Liver (tissue), 9 donors: ENCODE results near the gene ADARB1. TPM values are rescaled to one million over a fixed set of nuclear protein-coding genes. Genes with fewer than 3 reads are reported as not detected.

Source experiments
- DNase-seq: peaks from one replicate; pipeline ENCODE4 v3.0.0-alpha.2; 2017; ENCODE audit warnings: low spot score
- H3K27ac ChIP-seq, 2 donors: one replicate each; pipeline ENCODE4 v1.7.0; 2013; ENCODE audit warnings: inconsistent platforms in 2 of 2, low read length in 2 of 2, control low read depth in 1 of 2, low read depth in 1 of 2, mild to moderate bottlenecking in 1 of 2
- H3K27me3 ChIP-seq, 4 donors: one replicate each; pipeline versions ENCODE4 v1.6.1 to v1.7.0; 2013; ENCODE audit warnings: low read length in 3 of 4, inconsistent platforms in 1 of 4, mild to moderate bottlenecking in 1 of 4, moderate library complexity in 1 of 4; ENCODE audit not compliant: control insufficient read depth in 4 of 4, insufficient read depth in 4 of 4
- H3K36me3 ChIP-seq, 4 donors: one replicate each; pipeline versions ENCODE4 v1.6.1 to v1.7.0; 2013; ENCODE audit warnings: low read length in 3 of 4, mild to moderate bottlenecking in 3 of 4, low read depth in 1 of 4, moderate library complexity in 1 of 4; ENCODE audit not compliant: control insufficient read depth in 4 of 4, insufficient read depth in 3 of 4
- H3K4me1 ChIP-seq, 4 donors: one replicate each; pipeline versions ENCODE4 v1.6.1 to v1.7.0; 2013; ENCODE audit warnings: low read length in 3 of 4, mild to moderate bottlenecking in 3 of 4, moderate library complexity in 1 of 4; ENCODE audit not compliant: control insufficient read depth in 4 of 4, insufficient read depth in 4 of 4
- H3K4me3 ChIP-seq, 3 donors: one replicate each; pipeline versions ENCODE4 v1.6.1 to v1.7.0; 2013; ENCODE audit warnings: low read length in 3 of 3, control low read depth in 1 of 3, low read depth in 1 of 3, mild to moderate bottlenecking in 1 of 3
- H3K9ac ChIP-seq, 2 donors: one replicate each; pipeline ENCODE4 v1.7.0; 2013; ENCODE audit warnings: low read length in 2 of 2, mild to moderate bottlenecking in 2 of 2, moderate library complexity in 2 of 2, control low read depth in 1 of 2, low read depth in 1 of 2
- H3K9me3 ChIP-seq, 4 donors: one replicate each; pipeline versions ENCODE4 v1.6.1 to v1.7.0; 2013; ENCODE audit warnings: low read length in 3 of 4; ENCODE audit not compliant: control insufficient read depth in 4 of 4
- ATF3 ChIP-seq: IDR thresholded peaks from 2 replicates; pipeline ENCODE4 v1.6.1; 2016; ENCODE audit warnings: antibody characterized with exemption
- EGR1 ChIP-seq, 2 donors: IDR thresholded peaks; 2 replicates each; pipeline ENCODE4 v1.6.1; 2016 to 2018; ENCODE audit warnings: antibody characterized with exemption in 2 of 2, low read depth in 2 of 2
- FOXA1 ChIP-seq: IDR thresholded peaks from 2 replicates; pipeline ENCODE4 v1.6.1; 2016; ENCODE audit warnings: antibody characterized with exemption
- FOXA2 ChIP-seq: IDR thresholded peaks from 2 replicates; pipeline ENCODE4 v1.6.1; 2016; ENCODE audit warnings: antibody characterized with exemption
- GABPA ChIP-seq, 2 donors: IDR thresholded peaks in 1 of 2; conservative IDR thresholded peaks in 1 of 2; 2 replicates each; pipeline ENCODE4 v1.6.1; 2016; ENCODE audit warnings: antibody characterized with exemption in 2 of 2, mild to moderate bottlenecking in 1 of 2, moderate library complexity in 1 of 2
- HNF4A ChIP-seq, 2 donors: conservative IDR thresholded peaks; 2 replicates each; pipeline ENCODE4 v1.6.1; 2016; ENCODE audit warnings: antibody characterized with exemption in 2 of 2, mild to moderate bottlenecking in 2 of 2
- HNF4G ChIP-seq: IDR thresholded peaks from 2 replicates; pipeline ENCODE4 v1.6.1; 2016; ENCODE audit warnings: antibody characterized with exemption
- JUND ChIP-seq, 2 donors: IDR thresholded peaks; 2 replicates each; pipeline ENCODE4 v1.6.1; 2016; ENCODE audit warnings: antibody characterized with exemption in 2 of 2
- NR2F2 ChIP-seq: IDR thresholded peaks from 2 replicates; pipeline ENCODE4 v1.6.1; 2016; ENCODE audit warnings: antibody characterized with exemption
- RAD21 ChIP-seq, 2 donors: IDR thresholded peaks; 2 replicates each; pipeline ENCODE4 v1.6.1; 2016; ENCODE audit warnings: antibody characterized with exemption in 2 of 2, mild to moderate bottlenecking in 2 of 2
- REST ChIP-seq: IDR thresholded peaks from 2 replicates; pipeline ENCODE4 v1.6.1; 2016; ENCODE audit warnings: antibody characterized with exemption, mild to moderate bottlenecking
- RXRA ChIP-seq, 2 donors: IDR thresholded peaks; 2 replicates each; pipeline ENCODE4 v1.6.1; 2017 to 2018; ENCODE audit warnings: antibody characterized with exemption in 2 of 2, mild to moderate bottlenecking in 1 of 2
- SP1 ChIP-seq: IDR thresholded peaks from 2 replicates; pipeline ENCODE4 v1.6.1; 2018; ENCODE audit warnings: antibody characterized with exemption, mild to moderate bottlenecking
- TAF1 ChIP-seq: conservative IDR thresholded peaks from 2 replicates; pipeline ENCODE4 v1.6.1; 2016; ENCODE audit warnings: antibody characterized with exemption, mild to moderate bottlenecking
- YY1 ChIP-seq: IDR thresholded peaks from 2 replicates; pipeline ENCODE4 v1.6.1; 2016; ENCODE audit warnings: antibody characterized with exemption, mild to moderate bottlenecking
- WGBS: extraction: QIAGEN DNeasy Blood & Tissue Kit; methylation state at CpG from one replicate; pipeline ENCODE4 v1.1.7; 2013; 5-methylcytosine and 5-hydroxymethylcytosine counted together
- polyA plus RNA-seq, 2 donors: library from polyadenylated mRNA; stranded (reverse) in 1 of 2; unstranded in 1 of 2; fragments of 200-250 nt in 1 of 2; fragments of >200 nt in 1 of 2; fragmentation: Nextera tagmentation in 1 of 2; extraction: Ambion mirVana in 1 of 2; gene quantifications; one replicate each; pipeline versions ENCODE4 v1.2.1 to v1.2.3, GENCODE V29; 2013 to 2015
- total RNA-seq, 2 donors: library from RNA; depleted of rRNA; stranded (reverse); fragments of >200 nt; gene quantifications; one replicate each; pipeline ENCODE4 v1.2.3, GENCODE V29; 2014
- TF ChIP-seq, protein P1 (sequence below): fragments of 150-350 bp; IDR thresholded peaks from 2 replicates; pipeline ENCODE4 v1.5.1; 2017; ENCODE audit warnings: improper control_type of control experiment, low read depth, low read length; ENCODE audit not compliant: missing input control
- TF ChIP-seq, protein P2 (sequence below): IDR thresholded peaks from 2 replicates; pipeline ENCODE4 v1.6.1; 2016; ENCODE audit warnings: antibody characterized with exemption
- TF ChIP-seq, protein P3 (sequence below): IDR thresholded peaks from 2 replicates; pipeline ENCODE4 v1.6.1; 2016; ENCODE audit warnings: antibody characterized with exemption
- donor health status: healthy.
- donor health status: healthy.
- donor health status: healthy.
- donor health status: healthy.
- donor health status: healthy.

ADARB1 gene
- total and polyA plus RNA-seq, 4 donors, result 1.6 to 7.8 (median 2.9) TPM

DNA sequence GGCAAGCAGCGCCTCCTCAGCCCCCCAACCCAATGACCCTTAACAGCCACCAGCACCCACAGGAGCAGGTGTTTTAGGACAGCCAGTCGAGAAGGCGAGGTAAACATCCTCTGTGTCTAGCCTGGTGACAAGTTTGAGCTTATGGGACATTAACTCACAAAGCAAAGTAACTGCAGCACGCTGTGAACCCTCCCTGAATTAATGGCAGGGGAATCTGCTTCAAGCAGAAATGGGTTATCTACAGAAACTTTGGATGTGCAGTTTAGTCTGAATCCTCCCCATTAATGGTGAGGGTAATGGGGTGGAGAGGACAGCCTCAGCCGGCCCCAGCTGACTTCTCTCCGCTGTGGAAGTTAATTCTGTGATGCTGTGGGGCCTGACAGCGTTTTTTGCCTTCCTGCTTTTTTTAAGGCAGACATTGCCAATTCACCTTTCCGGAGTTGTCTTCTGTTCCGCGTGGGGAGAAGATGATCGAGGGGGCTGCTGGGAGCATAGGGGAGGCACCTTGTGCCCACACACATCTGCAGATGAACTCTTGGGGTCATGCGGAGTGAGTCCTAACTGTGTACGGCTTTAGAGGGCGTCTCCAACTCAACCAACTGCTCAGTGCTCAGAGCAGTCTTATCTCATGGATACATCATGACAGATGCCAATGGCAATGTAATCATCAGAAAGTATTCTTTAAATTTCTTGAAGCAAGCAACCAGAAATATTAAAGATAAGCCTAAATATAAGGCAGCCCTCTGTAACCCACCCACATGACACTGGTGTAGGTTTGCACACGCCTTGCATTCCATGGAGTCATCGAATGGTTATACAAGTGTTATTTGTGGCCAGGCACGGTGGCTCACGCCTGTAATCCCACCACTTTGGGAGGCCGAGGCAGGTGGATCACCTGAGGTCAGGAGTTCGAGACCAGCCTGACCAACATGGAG lies 172.3 kb downstream of the ADARB1 start:
- H3K36me3 ChIP-seq, result no peaks in the 10 kb centered on the region
- WGBS, result 80% methylated on average over 20 of the region's 20 CpGs
- H3K27me3 ChIP-seq, result no peaks in the 10 kb centered on the region
- peaks cover 0 to 11% (median 5%) of the 10 kb centered on the region in 4 donors for H3K4me1 ChIP-seq
- peak; percentile 20 for DNase-seq
- TF ChIP-seq, protein P1, sequence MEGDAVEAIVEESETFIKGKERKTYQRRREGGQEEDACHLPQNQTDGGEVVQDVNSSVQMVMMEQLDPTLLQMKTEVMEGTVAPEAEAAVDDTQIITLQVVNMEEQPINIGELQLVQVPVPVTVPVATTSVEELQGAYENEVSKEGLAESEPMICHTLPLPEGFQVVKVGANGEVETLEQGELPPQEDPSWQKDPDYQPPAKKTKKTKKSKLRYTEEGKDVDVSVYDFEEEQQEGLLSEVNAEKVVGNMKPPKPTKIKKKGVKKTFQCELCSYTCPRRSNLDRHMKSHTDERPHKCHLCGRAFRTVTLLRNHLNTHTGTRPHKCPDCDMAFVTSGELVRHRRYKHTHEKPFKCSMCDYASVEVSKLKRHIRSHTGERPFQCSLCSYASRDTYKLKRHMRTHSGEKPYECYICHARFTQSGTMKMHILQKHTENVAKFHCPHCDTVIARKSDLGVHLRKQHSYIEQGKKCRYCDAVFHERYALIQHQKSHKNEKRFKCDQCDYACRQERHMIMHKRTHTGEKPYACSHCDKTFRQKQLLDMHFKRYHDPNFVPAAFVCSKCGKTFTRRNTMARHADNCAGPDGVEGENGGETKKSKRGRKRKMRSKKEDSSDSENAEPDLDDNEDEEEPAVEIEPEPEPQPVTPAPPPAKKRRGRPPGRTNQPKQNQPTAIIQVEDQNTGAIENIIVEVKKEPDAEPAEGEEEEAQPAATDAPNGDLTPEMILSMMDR, result no peak
- TF ChIP-seq NR2F2, result no peak
- TF ChIP-seq, protein P2, sequence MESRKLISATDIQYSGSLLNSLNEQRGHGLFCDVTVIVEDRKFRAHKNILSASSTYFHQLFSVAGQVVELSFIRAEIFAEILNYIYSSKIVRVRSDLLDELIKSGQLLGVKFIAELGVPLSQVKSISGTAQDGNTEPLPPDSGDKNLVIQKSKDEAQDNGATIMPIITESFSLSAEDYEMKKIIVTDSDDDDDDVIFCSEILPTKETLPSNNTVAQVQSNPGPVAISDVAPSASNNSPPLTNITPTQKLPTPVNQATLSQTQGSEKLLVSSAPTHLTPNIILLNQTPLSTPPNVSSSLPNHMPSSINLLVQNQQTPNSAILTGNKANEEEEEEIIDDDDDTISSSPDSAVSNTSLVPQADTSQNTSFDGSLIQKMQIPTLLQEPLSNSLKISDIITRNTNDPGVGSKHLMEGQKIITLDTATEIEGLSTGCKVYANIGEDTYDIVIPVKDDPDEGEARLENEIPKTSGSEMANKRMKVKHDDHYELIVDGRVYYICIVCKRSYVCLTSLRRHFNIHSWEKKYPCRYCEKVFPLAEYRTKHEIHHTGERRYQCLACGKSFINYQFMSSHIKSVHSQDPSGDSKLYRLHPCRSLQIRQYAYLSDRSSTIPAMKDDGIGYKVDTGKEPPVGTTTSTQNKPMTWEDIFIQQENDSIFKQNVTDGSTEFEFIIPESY, result no peak
- no peak for TF ChIP-seq ATF3
- no peak for TF ChIP-seq FOXA2
- no peak for TF ChIP-seq HNF4G
- TF ChIP-seq SP1, result no peak
- no peak for TF ChIP-seq REST
- TF ChIP-seq YY1, result no peak
- TF ChIP-seq EGR1 (IDR thresholded peaks at IDR 0.05; ENCODE audit: low read depth in 2 of 2), result no peak
- no peak for TF ChIP-seq FOXA1
- no peak for TF ChIP-seq JUND (IDR thresholded peaks at IDR 0.05)
- TF ChIP-seq, protein P3, sequence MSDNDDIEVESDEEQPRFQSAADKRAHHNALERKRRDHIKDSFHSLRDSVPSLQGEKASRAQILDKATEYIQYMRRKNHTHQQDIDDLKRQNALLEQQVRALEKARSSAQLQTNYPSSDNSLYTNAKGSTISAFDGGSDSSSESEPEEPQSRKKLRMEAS, result no peak
- TF ChIP-seq TAF1, result no peak
- TF ChIP-seq GABPA (IDR thresholded peaks at IDR 0.05 in 1 of 2, conservative IDR thresholded peaks at IDR 0.05 in 1 of 2), result no peak
- no peak for TF ChIP-seq HNF4A (conservative IDR thresholded peaks at IDR 0.05)
- no peak for TF ChIP-seq RAD21 (IDR thresholded peaks at IDR 0.05)
- TF ChIP-seq RXRA (IDR thresholded peaks at IDR 0.05), result no peak
- no peak overlapping the region for H3K4me3 ChIP-seq
- H3K27ac ChIP-seq, result no peak overlapping the region
- no peak overlapping the region for H3K9ac ChIP-seq
- H3K9me3 ChIP-seq, result peaks cover 0 to 7% (median 0%) of the 10 kb centered on the region in 4 donors
